NOMO-1 treated with dmso at 0.1 percent for 144 hours (cell line): ENCODE results near the gene C1QTNF12.
"Not testable (repeated sequence)": the region's sequence is repeated elsewhere in the genome, so short reads cannot be mapped to it uniquely, and the experiment has no call there.

Experiments
- DNase-seq: peaks from one replicate; lab custom pipeline; 2025; ENCODE audit not compliant: unreplicated experiment; lab: John Stamatoyannopoulos, UW

Gene C1QTNF12

DNA sequence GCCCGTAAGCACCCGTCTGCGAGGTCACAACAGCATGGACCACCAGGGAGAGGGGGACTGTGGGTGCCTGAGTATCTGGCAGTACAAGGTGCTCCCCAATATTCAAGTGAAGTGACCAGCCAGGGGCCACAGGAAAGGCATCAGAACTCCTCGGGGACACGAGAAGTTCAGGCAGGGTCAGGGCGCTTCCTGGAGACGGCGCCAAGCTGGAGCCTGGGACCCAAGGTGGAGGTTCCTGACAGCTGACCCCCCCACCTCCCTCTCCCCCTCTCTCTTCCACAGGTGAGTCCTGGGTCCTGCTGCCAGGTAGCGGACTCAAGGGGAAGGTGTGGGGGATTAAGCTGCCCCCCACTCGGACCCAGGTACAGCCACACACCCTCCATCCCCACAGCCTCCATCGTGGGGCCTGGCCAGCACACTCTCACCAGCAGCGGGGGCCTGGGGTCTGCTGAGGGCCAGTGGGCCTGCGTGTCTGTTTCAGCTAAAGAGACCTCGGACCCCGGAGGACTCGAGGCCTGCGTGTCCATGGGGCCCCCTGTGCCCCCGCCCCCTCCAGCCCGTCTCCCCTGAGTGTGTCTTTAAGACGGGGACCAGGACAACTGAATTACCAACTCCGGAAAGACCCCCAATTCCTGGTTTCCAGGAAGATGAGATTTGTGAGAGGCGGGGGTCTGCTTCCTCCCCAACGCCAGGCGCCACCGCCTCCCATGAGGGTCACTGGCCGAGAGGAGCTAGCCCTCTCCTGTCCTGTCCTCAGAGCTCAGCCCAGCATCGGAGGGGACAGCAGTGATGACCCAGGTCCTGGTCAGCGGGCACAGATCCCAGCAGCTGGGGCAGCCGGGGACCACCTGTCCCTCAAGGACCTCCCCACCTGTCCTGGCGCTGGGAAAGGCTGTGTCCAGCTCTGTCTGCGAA, 46.3 kb downstream of the C1QTNF12 start:
- no peak for DNase-seq

- no peak for DNase-seq
Observed at GRCh38 chr1:1199141-1199960, 47.2 kb downstream of the C1QTNF12 start.

- DNase-seq = no peak
Observed at GRCh38 chr1:1198423-1199140, 47.9 kb downstream of the C1QTNF12 start.

- no peak for DNase-seq
Observed at GRCh38 chr1:1197551-1198422, 48.7 kb downstream of the C1QTNF12 start.

GRCh38 chr1:1197188-1197500, 49.4 kb downstream of the C1QTNF12 start:
- DNase-seq = no peak

- no peak for DNase-seq
Observed at GRCh38 chr1:1196431-1197187, 49.9 kb downstream of the C1QTNF12 start.

GRCh38 chr1:1195726-1196125, 50.8 kb downstream of the C1QTNF12 start:
- DNase-seq = not testable (repeated sequence)

GRCh38 chr1:1194723-1195122, 51.8 kb downstream of the C1QTNF12 start:
- no peak for DNase-seq
